ENCODE results near the gene TRAPPC3. TPM values are rescaled to one million over a fixed set of nuclear protein-coding genes. Genes with fewer than 3 reads are reported as not detected.

The TRAPPC3 gene
- polyA plus RNA-seq, 3 donors: 64.2 to 74.6 (median 66.3) TPM

DNA sequence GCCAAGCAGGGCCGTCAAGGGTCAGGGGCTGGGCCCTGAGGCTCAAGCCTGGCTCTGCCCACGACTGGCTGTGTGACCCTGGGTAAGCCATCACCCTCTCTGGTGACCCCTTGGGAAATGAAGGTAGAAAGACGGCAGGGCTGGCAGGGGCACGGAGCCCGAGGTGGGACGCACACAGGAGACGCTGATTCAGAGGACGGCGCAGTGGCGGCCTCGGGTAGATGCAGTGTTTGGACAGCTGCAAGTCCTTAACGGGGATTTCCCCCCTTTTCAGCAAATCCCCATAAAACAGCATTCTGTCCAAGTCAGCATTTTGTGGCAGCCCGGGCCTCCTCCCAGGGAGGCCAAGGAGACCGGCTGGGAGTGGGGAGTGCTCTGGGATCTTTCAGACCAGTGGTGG is 41.0 kb downstream of the TRAPPC3 start:
- no peak for DNase-seq

DNA sequence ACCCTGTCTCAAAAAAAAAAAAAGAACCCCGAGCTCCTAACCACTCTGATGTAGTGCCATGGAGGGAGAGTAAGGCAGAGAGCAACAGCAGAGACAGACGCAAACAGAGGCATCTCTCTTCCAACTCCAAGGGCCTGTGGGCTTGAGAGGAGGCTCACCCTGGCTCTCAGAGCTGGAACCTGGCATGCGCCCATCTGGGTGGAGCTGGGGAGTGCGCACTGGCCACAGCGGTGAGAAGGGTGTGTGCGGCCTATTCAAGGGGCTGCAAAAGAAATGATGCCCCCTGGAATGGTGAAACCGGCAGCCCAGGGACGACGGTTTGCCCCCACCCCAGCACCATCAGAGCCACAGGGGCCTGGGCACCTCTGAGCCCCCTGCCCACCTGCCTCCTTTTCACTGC is 41.9 kb downstream of the TRAPPC3 start:
- DNase-seq: no peak

DNA sequence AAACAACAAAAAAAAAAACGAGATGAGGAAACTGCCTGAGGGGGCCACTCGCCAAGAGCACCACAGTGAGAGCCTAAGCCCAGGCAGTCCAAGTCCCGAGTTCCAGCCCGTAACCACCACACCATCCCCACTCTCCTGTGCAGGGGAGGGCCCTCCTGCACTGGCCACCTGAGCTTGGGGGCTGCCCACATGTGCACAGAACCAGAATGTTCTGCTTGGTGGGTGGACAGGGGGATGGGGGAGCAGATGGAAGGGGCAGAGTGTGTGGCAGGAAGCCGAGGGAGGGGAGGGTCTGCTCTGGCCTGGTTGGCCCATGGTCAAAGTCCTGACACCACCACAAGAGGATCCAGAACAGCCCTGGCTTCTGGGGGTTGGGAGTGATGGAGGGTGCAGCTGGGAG is 43.0 kb downstream of the TRAPPC3 start:
- DNase-seq: no peak

DNA sequence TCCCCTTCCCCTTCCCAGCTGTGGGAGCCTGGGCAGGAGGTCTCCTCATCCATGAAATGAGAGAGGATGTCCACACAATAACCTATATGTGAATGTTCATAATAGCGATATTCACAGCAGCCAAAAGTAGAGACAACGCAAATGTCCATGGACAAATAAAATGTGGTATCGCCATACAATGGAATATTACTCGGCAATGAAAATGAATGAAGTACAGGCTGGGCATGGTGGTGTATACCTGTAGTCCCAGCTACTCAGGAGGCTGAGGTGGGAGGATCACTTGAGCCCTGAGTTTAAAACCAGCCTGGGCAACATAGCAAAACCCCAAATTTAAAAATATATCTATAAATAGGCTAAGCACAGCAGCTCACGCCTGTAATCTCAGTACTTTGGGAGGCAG is 47.7 kb downstream of the TRAPPC3 start:
- DNase-seq: no peak

DNA sequence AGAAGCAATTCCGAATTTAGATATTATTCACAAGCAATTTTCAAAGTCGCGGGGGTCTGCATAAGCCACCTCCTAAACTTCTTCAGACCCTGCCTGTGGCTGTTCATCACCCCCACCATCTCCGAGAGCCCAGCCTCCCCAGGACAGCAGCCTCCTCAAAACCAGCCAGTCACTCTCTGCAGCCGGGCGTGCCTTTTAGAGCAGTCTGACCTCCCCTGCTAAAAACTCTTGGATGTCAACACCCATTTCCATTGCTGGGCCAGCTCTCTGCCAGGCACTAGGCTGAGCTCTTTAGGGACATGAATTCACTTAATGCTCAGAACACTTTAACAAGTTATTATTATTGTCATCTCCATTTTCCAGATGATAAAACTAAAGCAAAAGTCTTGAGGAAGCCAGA is 48.9 kb downstream of the TRAPPC3 start:
- DNase-seq: no peak

DNA sequence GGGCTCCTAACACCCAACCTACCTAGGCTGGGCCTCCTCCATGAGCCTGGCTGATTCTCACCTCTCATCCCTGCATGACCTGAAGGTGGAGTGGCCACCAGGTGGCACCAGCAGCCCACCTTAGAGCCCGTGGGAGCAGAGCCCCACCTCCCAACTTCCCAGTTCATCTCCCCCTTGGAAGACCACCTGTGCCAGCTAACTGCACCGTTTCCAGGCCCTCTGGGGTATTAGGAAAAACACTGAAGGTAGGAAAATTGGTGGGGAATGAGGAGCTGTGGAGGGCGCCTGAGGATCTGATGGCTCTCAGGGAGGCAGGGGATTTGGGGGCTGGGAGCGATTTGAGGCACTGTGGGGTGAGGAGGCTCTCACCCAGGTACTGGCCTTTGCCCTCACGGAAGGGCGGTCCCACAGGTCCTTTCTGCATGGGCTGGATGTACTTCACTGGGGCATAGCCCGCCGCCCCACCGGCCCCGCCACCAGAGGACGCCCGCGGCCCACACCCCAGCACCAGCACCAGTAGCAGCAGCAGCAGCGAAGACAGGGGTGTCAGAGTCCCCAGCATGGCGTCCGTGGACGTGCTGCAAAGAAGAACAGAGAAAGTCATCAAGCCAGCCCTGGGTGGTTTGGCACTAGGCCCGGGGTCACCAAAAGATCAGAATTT is 49.5 kb downstream of the TRAPPC3 start:
- DNase-seq: peak; percentile 66

DNA sequence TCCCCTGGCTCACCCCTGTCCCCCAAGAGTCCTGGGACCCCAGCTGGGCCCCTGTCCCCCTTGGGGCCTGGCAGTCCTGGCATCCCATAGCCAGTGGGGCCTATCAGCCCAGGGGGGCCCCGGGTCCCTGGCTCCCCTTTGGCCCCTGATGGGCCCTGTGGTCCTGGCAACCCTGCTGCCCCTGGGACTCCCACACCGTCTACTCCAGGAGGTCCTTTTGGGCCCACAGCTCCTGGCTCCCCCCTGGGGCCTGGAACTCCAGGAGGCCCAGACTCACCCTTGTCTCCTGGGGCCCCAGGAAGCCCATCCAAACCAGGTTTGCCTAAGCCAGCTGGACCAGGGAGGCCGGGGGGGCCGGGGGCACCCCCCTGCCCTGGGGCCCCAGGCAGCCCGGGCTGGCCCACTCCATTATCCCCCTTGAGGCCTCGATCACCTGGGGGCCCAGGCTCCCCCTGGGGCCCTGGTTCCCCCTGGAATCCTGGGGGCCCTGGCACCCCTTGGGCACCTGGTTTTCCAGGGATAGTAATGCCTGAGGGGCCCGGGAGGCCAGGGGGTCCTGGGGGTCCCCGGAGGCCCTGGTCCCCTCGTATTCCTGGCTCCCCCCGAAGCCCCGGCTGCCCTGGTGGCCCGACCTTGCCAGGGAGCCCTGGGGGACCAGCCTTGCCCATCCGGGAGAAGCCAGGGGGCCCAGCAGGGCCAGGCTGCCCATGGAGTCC is 50.5 kb downstream of the TRAPPC3 start:
- DNase-seq: no peak

DNA sequence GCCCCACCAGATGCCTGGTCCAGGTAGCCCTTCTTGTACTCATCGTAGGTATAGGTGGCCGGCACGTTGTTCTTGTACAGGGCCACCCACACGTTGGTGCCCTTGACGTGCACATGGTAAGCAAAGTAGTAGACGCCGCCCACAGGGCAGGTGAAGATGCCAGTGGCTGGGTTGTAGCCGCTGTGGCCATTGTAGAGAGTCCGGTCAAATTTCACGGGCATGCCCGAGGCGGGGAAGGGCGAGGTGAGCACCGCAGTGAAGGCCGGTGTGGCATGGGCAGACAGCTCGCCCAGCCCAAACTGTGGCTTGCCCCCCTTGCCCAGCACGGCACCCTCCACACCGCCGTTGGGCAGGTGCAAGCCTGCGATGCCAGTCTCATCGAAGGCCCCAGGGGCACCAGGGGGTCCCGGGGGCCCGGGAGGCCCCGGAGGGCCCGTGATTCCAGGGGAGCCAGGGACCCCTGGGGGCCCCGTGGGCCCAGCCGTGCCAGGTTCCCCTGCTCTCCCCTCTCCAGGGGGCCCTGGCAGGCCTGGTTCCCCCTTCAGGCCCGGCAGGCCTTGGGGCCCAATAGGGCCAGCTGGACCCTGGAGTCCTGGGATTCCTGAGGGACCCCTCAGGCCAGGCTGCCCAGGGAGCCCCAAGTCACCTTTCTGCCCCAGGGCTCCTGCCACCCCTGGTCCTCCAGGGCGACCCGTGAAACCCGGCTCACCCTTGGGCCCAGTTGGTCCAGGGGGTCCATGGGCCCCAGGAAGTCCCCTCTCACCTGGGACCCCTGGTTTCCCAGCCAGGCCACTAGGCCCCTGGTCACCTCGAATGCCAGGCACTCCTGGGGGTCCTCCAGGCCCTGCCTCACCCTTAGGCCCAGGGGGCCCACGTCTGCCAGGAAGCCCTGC is 51.3 kb downstream of the TRAPPC3 start:
- no peak for DNase-seq

DNA sequence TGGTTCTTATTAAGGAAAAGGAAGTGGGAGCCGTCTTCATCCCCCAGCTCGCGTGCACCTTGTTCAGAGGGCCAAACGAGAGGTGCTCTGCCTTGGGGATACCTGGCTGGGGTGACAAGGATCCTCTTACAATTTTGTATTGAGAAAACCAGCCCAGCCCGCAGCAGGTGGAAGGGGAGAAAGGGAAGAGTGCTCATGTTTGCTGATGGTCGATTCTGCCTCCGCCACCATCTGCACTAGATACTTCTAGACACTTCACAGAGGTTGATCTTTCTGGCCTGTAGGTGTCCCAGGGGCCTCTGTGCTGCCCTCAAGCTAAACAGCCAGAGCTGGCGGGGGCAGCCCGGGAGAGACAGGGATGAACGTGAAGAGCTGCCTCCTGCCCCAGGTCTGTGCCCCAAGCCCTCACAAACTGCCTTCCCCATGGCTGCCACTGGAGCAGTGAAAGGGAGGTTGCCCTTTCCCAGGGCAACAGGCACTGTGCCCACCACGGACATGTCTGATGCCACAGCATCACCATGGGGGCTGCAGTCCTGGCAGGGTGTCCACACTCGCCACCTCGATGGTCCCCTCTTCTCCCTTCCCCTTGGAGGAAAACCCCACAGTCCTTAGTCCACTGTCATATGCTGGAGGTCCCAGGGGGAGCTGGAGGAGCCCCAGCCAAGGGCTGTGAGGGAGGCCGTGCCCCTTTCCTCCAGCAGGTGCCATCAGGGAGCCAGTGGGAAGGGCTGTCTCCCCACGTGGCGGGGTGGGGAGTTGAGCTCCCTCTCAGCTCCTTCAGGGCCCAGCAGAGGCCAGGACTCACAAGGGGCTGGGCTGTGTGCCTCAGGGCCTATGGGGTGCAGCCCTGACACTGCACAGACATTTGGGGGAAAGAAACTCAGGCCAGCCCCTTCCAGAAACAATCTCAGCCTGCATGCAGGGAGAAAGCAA is 52.5 kb downstream of the TRAPPC3 start:
- DNase-seq: no peak

DNA sequence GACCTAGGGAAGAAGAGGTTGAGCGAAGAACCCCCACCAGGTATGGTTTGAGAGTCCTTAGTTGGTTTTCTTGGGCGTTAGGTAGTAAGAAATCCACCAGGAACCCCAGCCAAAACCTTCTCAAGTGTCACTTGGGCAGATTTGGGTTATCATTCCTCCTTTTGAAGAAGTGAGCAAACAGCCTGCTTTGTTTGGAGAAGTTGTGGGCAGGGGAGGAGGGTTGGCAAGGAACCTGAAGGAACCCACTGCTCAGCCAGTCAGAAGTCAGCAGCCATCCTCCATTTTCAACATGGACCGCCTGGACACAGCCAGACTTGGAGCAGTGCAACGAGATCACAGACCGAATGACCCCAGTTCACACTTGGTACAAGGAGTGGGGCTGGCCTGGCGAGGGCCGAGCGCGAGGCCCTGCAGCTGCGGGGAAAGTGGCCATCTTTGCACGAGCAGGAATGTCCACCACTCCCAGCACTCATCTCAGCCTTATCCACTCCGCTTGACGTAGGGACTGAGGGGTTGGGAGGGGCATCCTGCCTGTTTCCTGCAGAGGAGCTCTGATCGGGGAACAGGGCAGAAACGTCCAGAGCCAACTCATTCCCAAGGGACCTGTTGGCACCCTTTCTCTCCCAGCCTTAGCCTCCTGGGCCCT is 53.4 kb downstream of the TRAPPC3 start:
- no peak for DNase-seq

DNA sequence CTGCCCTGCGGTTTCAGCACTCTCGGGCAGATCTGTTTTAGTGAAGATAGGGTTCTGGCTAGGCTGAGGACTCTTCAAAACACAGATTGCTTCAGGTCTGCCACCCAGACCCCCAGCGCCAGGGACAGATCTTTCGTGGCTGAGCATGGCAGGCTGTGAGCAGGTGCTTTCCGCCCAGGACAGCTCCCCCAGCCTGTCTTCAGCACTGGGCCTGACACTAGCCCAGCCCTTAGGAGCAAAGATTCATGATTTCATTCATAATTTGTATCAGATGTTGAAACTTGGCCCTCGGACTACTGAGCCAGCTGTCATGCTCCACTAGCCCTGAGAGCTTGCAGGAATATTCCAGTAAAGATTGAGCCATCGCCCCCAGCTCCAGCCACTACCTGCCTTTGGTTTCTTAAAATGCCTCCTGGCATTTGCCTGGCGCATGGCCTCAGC is 54.6 kb downstream of the TRAPPC3 start:
- DNase-seq: no peak

DNA sequence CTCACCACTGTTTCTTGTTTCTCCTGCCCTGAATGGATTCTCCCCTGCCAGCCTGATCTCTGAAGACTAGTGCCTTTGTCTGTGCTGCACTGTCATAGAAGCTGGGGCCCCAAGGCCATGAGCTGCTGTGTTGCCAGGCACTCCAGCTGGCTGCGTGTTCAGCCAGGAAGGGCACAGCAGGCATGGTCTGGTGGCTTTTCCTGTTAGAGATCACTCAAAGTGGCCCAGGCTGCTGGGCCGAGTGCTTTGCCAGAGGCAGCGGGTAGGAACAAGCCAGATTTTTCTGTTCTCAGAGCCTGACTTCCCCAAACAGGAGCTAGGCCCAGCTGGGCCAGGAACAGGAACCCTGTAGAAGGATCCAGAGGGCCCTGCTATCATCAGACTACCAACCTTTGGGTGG is 55.4 kb downstream of the TRAPPC3 start:
- no peak for DNase-seq

DNA sequence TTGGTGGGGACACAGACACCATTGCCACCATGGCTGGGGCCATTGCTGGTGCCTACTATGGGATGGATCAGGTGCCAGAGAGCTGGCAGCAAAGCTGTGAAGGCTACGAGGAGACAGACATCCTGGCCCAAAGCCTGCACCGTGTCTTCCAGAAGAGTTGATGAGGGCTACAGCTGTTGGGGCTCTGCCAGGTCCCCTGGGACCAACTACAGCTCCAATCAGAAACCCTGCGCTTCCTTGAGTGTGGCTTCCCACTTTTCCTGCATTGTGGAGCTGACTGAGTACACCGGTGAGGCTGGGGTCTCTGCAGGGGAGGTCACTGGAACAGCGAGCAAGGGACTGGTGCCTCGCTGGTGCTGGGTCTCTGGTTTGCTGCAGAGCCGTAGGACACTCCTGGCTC is 56.1 kb downstream of the TRAPPC3 start:
- no peak for DNase-seq

DNA sequence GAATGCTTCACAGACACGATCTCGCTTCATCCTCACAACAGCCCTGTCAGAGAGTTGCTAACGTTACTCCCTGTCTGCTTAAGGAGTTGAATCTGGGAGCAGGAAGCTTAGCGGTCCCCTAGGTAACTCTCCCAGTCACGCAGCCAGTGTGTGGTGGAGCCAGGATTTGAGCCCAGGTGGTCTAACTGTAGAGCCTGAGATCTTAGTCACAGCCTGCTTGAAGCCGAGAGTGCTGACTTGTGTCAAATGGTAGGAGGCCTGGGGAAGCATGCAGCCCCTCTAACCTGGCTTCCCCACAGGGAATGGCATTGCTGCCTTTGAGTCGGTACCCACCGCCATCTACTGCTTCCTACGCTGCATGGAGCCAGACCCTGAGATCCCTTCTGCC is 56.5 kb downstream of the TRAPPC3 start:
- no peak for DNase-seq

DNA sequence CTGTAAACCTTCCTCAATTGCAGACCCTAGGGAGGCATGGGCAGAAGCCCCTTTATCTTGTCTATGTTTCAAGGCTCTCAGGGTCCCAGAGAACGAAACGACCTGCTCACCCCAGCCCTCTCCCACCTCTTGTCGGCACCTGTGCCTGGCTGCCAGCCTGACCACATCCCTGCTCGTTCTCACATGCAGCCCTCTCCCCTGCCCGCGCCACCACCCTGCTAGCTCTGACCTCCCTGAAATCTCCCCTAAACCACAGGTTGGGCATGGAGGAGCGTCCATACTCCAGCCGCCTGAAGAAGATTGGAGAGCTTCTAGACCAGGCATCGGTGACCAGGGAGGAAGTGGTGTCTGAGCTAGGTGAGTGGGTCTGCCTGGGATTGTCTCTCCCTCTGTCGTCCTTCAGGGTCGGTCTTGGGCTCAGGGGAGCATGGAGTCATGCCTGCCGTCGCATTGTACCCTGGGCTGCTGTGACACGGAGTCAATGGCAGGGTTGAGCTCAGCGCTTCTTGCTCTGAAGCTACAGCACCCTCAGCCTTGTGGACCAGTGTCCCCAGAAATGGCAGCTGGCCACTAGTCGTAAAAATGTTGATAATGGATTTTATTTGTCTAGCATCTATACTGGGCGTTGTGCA is 57.0 kb downstream of the TRAPPC3 start:
- no peak for DNase-seq

DNA sequence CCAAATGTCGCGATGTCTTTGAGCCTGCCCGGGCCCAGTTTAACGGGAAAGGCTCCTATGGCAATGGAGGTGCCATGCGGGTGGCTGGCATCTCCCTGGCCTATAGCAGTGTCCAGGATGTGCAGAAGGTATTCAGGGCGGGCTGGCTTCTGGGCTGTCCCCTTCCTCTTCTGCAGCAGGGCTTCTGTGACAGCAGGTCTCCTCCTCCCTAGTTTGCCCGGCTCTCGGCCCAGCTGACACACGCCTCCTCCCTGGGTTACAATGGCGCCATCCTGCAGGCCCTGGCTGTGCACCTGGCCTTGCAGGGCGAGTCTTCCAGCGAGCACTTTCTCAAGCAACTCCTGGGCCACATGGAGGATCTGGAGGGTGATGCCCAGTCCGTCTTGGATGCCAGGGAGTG is 57.6 kb downstream of the TRAPPC3 start:
- no peak for DNase-seq

DNA sequence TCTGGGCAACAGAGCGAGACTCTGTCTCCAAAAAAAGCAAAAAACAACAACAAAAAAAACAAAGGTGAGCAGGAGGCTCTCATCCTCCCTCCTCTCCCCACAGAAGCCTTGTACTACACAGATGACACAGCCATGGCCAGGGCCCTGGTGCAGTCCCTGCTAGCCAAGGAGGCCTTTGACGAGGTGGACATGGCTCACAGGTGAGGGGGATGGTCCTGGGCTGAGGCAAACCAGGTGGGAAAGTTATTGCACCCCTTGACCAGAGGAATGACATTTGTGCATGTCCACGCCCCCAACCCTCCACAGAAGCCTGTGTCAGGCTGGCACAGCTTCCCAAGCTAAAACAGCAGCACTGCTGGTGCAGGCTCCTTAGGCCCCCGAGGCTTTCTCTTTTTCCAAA is 58.1 kb downstream of the TRAPPC3 start:
- DNase-seq: no peak

DNA sequence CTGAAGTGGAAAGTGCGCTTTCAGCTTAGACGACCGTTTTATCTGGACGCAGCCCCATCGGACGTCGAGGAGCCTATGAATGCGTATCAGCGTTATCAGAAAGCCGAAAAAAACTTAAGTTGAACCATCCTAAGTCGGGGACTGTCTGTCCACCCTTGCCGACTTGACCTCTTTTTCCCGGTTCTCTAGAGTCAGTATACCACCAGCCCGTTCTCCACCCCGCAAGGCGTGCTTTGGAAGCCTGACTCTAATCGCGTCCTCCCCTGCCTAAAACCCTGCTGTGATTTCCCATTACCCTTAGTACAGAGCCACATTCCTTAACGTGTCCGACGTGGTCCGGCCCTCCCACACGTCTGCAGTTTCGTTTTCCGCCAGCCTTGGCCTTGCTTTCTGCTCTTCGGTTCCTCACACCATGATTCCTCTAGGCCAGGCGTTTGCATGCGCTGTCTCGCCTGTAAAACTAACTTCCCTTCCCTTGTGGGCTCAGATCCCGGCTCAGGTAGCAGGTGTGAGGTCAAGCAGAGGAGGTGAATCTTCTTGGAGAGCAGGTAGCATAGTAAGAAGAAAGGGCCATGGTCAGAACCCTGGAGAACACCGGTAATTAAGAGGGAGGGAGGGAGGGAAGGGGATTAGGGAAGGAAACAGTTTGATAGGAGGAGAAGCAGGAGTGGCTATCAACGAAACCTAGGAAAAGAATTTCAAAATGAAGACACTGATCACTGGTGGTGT is 59.7 kb downstream of the TRAPPC3 start:
- peak; percentile 46 for DNase-seq

DNA sequence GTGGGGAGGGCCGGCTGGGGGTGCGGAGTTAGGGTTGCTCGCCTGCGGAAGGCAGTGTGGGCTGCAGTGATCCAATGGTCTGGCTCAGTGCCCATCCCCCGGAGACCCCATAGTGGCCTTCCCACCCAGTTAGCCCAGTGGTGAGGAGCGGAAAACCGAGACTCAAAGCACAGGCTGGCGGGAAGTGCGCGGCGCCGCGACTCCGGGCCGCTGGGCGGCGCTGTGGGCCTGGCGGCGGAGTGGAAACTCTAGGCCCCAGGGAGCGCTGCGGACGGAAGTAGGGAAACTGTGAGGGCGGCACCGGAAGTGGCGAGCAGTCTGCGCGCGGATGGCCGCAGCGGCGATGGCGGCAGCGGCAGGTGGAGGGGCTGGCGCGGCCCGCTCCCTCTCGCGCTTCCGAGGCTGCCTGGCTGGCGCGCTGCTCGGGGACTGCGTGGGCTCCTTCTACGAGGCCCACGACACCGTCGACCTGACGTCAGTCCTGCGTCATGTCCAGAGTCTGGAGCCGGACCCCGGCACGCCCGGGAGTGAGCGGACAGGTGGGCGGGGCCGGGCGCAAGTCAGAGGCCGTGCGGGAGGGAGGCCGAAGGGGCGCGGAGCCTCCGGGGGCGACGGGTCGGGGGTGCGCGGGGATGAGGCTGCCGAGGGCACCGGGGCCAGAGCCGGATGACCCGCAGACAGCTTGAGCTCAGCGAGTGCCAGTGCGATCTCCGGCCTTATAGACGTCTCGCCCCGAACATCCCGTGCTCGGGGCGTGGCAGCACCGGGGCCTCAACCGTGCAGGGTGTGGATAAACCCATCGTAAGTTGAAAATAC is 60.5 kb downstream of the TRAPPC3 start, which contains the start of gene ADPRS:
Gene ADPRS (plus strand): TSS at position 316 of the 816 bp plus-strand sequence. CDS start 13 bp downstream, at position 329.
- DNase-seq: peak; percentile 86

Measured in renal pelvis (tissue), 4 donors.